ENCODE data around the gene GAB1.

GAB1 gene

DNA sequence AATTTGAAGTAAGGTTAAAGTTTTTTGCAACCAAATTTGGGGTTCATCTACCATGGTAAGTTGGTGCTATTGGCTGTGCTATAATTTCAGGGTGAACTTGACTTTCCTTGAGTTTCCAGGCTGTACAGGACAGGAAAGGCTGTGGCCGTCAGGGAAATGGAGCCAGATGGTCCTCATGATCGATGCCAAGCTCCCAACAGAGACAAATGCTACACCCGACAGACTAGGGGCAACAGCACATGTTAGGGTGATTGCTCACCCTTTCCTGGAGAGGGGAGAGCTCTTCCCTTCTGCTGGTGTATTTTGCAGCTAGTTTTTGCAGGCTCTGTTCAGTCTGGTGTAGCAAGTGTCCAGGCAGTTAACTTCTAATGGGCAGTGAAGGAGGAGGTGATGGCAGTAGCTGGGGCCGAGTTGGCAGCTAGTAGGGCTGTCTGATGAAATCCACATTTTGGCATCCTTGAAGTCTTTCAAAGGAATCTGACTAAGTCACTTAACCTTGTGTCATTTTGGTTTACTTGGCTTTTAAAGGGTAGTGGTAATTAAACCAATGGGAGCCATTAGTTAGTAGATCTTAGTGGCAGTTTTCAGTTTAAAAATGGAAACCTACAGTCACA lies 47.8 kb downstream of the GAB1 start:
- ChIA-PET CTCF (no interaction called here), POLR2A (no interaction called here)
- H3K4me1 ChIP-seq (ENCODE audit: control insufficient read depth, insufficient read depth, low read length) = peaks cover 15% of the 10 kb centered on the region
- H3K36me3 ChIP-seq (ENCODE audit: control insufficient read depth in 2 of 2, insufficient read depth in 1 of 2, low read length in 2 of 2) = no peaks in the 10 kb centered on the region
- H3K27ac ChIP-seq (ENCODE audit: extremely low read depth, low read depth, low read length) = no peak overlapping the region
- H3K9me3 ChIP-seq (ENCODE audit: control insufficient read depth, insufficient read depth, low read depth, low read length) = no peaks in the 10 kb centered on the region
- TF ChIP-seq ZNF211 (tag by site-specific recombination; IDR thresholded peaks at IDR 0.05; ENCODE audit: low read depth) (no peak), ZSCAN23 (tag by site-specific recombination; IDR thresholded peaks at IDR 0.05) (no peak), SP3 (tag by site-specific recombination; IDR thresholded peaks at IDR 0.05) (no peak), GLI2 (tag by site-specific recombination; IDR thresholded peaks at IDR 0.05; ENCODE audit: borderline replicate concordance, low read depth) (no peak), ZBTB48 (tag by site-specific recombination; IDR thresholded peaks at IDR 0.05) (no peak), ZSCAN16 (tag by site-specific recombination; IDR thresholded peaks at IDR 0.05) (no peak), BCL11A (tag by site-specific recombination; IDR thresholded peaks at IDR 0.05; ENCODE audit: low read depth) (no peak), YY1 (tag by site-specific recombination; IDR thresholded peaks at IDR 0.05) (no peak), KLF8 (tag by site-specific recombination; IDR thresholded peaks at IDR 0.05) (no peak), ZNF133 (tag by site-specific recombination; IDR thresholded peaks at IDR 0.05) (no peak), ZEB2 (tag by site-specific recombination; IDR thresholded peaks at IDR 0.05) (no peak)
- TF ChIP-seq, protein P1, sequence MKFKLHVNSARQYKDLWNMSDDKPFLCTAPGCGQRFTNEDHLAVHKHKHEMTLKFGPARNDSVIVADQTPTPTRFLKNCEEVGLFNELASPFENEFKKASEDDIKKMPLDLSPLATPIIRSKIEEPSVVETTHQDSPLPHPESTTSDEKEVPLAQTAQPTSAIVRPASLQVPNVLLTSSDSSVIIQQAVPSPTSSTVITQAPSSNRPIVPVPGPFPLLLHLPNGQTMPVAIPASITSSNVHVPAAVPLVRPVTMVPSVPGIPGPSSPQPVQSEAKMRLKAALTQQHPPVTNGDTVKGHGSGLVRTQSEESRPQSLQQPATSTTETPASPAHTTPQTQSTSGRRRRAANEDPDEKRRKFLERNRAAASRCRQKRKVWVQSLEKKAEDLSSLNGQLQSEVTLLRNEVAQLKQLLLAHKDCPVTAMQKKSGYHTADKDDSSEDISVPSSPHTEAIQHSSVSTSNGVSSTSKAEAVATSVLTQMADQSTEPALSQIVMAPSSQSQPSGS (tag by site-specific recombination; IDR thresholded peaks at IDR 0.05; ENCODE audit: low read depth) = no peak
- H3K4me3 ChIP-seq (ENCODE audit: low read depth, low read length) = no peak overlapping the region

GRCh38 chr4:143386812-143387211 lies 50.1 kb downstream of the GAB1 start:
- POLR2A ChIA-PET = no interaction called here
- CTCF ChIA-PET = no interaction called here
- no peak overlapping the region for H3K27ac ChIP-seq (ENCODE audit: extremely low read depth, low read depth, low read length)
- no peaks in the 10 kb centered on the region for H3K36me3 ChIP-seq (ENCODE audit: control insufficient read depth in 2 of 2, insufficient read depth in 1 of 2, low read length in 2 of 2)
- H3K4me3 ChIP-seq (ENCODE audit: low read depth, low read length) = no peak overlapping the region
- no peaks in the 10 kb centered on the region for H3K9me3 ChIP-seq (ENCODE audit: control insufficient read depth, insufficient read depth, low read depth, low read length)
- H3K4me1 ChIP-seq (ENCODE audit: control insufficient read depth, insufficient read depth, low read length) = peaks cover 19% of the 10 kb centered on the region
- TF ChIP-seq, protein P2, sequence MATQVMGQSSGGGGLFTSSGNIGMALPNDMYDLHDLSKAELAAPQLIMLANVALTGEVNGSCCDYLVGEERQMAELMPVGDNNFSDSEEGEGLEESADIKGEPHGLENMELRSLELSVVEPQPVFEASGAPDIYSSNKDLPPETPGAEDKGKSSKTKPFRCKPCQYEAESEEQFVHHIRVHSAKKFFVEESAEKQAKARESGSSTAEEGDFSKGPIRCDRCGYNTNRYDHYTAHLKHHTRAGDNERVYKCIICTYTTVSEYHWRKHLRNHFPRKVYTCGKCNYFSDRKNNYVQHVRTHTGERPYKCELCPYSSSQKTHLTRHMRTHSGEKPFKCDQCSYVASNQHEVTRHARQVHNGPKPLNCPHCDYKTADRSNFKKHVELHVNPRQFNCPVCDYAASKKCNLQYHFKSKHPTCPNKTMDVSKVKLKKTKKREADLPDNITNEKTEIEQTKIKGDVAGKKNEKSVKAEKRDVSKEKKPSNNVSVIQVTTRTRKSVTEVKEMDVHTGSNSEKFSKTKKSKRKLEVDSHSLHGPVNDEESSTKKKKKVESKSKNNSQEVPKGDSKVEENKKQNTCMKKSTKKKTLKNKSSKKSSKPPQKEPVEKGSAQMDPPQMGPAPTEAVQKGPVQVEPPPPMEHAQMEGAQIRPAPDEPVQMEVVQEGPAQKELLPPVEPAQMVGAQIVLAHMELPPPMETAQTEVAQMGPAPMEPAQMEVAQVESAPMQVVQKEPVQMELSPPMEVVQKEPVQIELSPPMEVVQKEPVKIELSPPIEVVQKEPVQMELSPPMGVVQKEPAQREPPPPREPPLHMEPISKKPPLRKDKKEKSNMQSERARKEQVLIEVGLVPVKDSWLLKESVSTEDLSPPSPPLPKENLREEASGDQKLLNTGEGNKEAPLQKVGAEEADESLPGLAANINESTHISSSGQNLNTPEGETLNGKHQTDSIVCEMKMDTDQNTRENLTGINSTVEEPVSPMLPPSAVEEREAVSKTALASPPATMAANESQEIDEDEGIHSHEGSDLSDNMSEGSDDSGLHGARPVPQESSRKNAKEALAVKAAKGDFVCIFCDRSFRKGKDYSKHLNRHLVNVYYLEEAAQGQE (tag by site-specific recombination; IDR thresholded peaks at IDR 0.05) = no peak
- TF ChIP-seq ZNF169 (tag by site-specific recombination; IDR thresholded peaks at IDR 0.05) (no peak), ZNF521 (tag by site-specific recombination; IDR thresholded peaks at IDR 0.05) (no peak), ZNF132 (tag by site-specific recombination; IDR thresholded peaks at IDR 0.05; ENCODE audit: borderline replicate concordance) (no peak), ZNF473 (tag by site-specific recombination; IDR thresholded peaks at IDR 0.05) (no peak), EGR2 (tag by site-specific recombination; IDR thresholded peaks at IDR 0.05; ENCODE audit: low read depth) (no peak), ZNF248 (tag by site-specific recombination; IDR thresholded peaks at IDR 0.05) (no peak), ZNF140 (tag by site-specific recombination; IDR thresholded peaks at IDR 0.05) (no peak)
- TF ChIP-seq, protein P3, sequence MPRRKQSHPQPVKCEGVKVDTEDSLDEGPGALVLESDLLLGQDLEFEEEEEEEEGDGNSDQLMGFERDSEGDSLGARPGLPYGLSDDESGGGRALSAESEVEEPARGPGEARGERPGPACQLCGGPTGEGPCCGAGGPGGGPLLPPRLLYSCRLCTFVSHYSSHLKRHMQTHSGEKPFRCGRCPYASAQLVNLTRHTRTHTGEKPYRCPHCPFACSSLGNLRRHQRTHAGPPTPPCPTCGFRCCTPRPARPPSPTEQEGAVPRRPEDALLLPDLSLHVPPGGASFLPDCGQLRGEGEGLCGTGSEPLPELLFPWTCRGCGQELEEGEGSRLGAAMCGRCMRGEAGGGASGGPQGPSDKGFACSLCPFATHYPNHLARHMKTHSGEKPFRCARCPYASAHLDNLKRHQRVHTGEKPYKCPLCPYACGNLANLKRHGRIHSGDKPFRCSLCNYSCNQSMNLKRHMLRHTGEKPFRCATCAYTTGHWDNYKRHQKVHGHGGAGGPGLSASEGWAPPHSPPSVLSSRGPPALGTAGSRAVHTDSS (tag by site-specific recombination; IDR thresholded peaks at IDR 0.05) = no peak
- TF ChIP-seq, protein P4, sequence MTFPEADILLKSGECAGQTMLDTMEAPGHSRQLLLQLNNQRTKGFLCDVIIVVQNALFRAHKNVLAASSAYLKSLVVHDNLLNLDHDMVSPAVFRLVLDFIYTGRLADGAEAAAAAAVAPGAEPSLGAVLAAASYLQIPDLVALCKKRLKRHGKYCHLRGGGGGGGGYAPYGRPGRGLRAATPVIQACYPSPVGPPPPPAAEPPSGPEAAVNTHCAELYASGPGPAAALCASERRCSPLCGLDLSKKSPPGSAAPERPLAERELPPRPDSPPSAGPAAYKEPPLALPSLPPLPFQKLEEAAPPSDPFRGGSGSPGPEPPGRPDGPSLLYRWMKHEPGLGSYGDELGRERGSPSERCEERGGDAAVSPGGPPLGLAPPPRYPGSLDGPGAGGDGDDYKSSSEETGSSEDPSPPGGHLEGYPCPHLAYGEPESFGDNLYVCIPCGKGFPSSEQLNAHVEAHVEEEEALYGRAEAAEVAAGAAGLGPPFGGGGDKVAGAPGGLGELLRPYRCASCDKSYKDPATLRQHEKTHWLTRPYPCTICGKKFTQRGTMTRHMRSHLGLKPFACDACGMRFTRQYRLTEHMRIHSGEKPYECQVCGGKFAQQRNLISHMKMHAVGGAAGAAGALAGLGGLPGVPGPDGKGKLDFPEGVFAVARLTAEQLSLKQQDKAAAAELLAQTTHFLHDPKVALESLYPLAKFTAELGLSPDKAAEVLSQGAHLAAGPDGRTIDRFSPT (tag by site-specific recombination; IDR thresholded peaks at IDR 0.05) = no peak
- TF ChIP-seq, protein P5, sequence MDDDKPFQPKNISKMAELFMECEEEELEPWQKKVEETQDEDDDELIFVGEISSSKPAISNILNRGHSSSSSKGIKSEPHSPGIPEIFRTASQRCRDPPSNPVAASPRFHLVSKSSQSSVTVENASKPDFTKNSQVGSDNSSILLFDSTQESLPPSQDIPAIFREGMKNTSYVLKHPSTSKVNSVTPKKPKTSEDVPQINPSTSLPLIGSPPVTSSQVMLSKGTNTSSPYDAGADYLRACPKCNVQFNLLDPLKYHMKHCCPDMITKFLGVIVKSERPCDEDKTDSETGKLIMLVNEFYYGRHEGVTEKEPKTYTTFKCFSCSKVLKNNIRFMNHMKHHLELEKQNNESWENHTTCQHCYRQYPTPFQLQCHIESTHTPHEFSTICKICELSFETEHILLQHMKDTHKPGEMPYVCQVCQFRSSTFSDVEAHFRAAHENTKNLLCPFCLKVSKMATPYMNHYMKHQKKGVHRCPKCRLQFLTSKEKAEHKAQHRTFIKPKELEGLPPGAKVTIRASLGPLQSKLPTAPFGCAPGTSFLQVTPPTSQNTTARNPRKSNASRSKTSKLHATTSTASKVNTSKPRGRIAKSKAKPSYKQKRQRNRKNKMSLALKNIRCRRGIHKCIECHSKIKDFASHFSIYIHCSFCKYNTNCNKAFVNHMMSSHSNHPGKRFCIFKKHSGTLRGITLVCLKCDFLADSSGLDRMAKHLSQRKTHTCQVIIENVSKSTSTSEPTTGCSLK (tag by site-specific recombination; IDR thresholded peaks at IDR 0.05) = no peak
- TF ChIP-seq, protein P6, sequence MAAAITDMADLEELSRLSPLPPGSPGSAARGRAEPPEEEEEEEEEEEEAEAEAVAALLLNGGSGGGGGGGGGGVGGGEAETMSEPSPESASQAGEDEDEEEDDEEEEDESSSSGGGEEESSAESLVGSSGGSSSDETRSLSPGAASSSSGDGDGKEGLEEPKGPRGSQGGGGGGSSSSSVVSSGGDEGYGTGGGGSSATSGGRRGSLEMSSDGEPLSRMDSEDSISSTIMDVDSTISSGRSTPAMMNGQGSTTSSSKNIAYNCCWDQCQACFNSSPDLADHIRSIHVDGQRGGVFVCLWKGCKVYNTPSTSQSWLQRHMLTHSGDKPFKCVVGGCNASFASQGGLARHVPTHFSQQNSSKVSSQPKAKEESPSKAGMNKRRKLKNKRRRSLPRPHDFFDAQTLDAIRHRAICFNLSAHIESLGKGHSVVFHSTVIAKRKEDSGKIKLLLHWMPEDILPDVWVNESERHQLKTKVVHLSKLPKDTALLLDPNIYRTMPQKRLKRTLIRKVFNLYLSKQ (tag by site-specific recombination; IDR thresholded peaks at IDR 0.05; ENCODE audit: borderline replicate concordance) = no peak
